BJ (cell line): Measurements from ENCODE around the gene CFAP74. TPM values are rescaled to one million over a fixed set of nuclear protein-coding genes. Genes with fewer than 3 reads are reported as not detected.

Source experiments
- CTCF ChIA-PET: fragments of 350-600 bp; formaldehyde crosslinking; extraction: SDS; loops from one replicate; lab custom pipeline; 2021; ENCODE audit warnings: antibody characterized with exemption, inconsistent platforms; lab: Yijun Ruan, JAX
- POLR2A ChIA-PET: fragments of 300-600 bp; sonication (Branson Sonifier 250); formaldehyde crosslinking; extraction: SDS; loops from one replicate; lab custom pipeline; 2021; ENCODE audit warnings: antibody characterized with exemption; lab: Charles Lee
- DNase-seq: peaks from one replicate; pipeline ENCODE4 v3.0.0-alpha.2; 2011; ENCODE audit warnings: low read depth
- H3K27me3 ChIP-seq: 2 replicates; pipeline ENCODE4 v1.6.0; 2011; ENCODE audit warnings: low read length; ENCODE audit not compliant: control insufficient read depth, insufficient read depth
- H3K36me3 ChIP-seq: 2 replicates; pipeline ENCODE4 v1.5.1; 2011; ENCODE audit warnings: low read length; ENCODE audit not compliant: control insufficient read depth, insufficient read depth
- H3K4me3 ChIP-seq: 2 replicates; pipeline ENCODE4 v1.5.1; 2011; ENCODE audit warnings: low read depth, mild to moderate bottlenecking, control low read depth, low read length
- polyA plus RNA-seq: library from polyadenylated mRNA; depleted of rRNA; stranded (reverse); fragments of >200 nt; gene quantifications from 2 replicates; pipeline ENCODE4 v1.2.3, GENCODE V29; 2011
- TF ChIP-seq, protein P1 (sequence below): IDR thresholded peaks from 2 replicates; pipeline ENCODE4 v1.5.1; 2011; ENCODE audit warnings: low read depth, mild to moderate bottlenecking, control low read depth, inconsistent platforms, low read length, moderate library complexity; ENCODE audit not compliant: insufficient read depth

Gene CFAP74
- polyA plus RNA-seq, 1 experiment, result not detected

DNA sequence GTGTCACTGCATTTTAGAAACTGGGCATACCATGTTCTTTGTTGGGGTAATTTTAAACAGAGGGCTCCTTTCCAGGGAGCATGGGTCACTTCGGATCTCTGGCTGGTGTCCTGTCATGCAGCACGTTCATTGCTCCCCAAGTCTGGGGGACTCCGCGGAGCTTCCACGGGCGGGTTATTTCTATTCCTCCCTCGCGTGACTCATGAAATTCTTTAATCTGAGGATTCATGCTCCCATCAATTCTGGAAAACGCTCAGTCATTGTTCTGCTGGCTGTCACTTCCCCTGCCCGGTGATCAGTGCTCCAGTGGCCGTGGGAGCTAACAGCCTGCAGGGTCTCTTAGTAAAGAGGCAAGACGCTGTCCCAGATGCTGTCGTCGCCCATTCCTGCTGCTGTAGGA is 28.1 kb downstream of the CFAP74 start:
- POLR2A ChIA-PET, result no interaction called here
- H3K27me3 ChIP-seq, result no peaks in the 10 kb centered on the region; the same call in 1 of the 2 replicates
- TF ChIP-seq, protein P1, sequence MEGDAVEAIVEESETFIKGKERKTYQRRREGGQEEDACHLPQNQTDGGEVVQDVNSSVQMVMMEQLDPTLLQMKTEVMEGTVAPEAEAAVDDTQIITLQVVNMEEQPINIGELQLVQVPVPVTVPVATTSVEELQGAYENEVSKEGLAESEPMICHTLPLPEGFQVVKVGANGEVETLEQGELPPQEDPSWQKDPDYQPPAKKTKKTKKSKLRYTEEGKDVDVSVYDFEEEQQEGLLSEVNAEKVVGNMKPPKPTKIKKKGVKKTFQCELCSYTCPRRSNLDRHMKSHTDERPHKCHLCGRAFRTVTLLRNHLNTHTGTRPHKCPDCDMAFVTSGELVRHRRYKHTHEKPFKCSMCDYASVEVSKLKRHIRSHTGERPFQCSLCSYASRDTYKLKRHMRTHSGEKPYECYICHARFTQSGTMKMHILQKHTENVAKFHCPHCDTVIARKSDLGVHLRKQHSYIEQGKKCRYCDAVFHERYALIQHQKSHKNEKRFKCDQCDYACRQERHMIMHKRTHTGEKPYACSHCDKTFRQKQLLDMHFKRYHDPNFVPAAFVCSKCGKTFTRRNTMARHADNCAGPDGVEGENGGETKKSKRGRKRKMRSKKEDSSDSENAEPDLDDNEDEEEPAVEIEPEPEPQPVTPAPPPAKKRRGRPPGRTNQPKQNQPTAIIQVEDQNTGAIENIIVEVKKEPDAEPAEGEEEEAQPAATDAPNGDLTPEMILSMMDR, result no peak
- no peak overlapping the region for H3K4me3 ChIP-seq
- no peaks in the 10 kb centered on the region for H3K36me3 ChIP-seq
- CTCF ChIA-PET, result no interaction called here
- no peak for DNase-seq

DNA sequence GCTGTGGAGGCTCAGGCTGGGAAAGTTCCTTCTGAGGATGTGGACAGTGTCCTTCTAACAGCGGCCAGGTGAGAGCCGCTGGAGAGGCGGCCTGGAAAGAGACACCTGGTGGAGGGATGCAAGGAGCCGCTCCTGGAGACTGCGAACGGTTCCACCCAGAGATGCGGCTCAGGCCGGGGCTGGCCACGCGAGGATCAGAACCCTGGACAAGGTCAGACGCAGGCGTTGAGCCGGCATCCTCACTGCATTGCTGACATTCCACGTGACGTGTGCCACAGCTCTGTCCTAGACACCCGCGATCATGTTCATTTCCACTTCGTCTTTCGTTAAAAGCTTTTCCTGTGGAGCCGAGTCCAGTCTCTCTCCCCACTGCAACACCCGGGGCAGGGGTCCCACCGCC is 28.8 kb downstream of the CFAP74 start:
- Histone ChIP-seq H3K36me3 (no peaks in the 10 kb centered on the region), H3K27me3 (no peaks in the 10 kb centered on the region; the same call in 1 of the 2 replicates), H3K4me3 (no peak overlapping the region)
- TF ChIP-seq, protein P1, result no peak
- POLR2A ChIA-PET, result no interaction called here
- CTCF ChIA-PET, result no interaction called here
- no peak for DNase-seq

DNA sequence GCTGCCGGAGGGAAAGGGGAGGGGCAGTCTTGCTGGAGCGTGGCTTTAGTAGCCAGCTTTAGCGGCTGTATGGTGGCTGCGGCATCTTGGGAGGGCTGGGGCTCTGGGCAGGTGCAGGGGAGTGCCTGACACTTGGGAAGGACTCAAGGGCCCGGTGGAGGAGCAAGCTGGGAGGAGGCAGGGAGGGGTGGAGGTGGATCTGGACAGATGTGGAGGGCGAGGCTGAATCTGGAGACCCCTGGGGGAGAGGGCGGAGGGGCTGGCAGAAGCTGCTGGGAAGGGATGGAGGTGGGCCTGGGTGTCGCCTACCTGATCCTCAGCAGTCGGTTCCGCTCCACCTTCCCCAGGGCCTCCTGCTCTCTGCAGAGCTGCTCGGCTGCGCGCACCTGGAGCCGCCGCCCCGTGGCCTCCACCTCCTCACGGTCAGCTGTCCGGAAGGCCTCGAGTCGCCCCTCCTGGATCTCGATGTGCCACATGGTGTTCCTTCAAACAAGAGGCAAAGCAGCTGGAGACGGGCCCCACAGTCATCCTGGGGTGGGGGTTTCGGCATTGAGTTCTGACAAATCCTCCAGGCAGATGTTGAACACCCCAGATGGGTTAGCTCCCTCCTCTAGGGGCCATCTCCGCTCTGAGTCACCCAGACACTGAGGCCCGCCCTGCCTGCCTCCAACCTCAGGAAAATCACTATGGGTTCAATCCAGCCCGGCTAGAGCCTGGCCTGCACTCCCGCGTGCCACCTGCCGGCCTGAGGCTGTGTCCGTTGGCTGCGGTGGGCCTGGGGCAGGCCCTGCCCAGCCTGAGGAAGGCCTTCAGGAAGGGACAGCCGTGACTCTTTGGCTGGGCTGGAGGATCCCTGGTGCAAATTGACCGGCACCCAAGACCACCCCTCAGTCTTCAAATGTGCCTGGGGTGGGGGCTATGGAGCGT is 29.6 kb downstream of the CFAP74 start:
- CTCF ChIA-PET, result interaction anchor here (1.7 kb wide), 1 partner anchor 14 kb away, joined by 4 read pairs; no protein-coding TSS in a partner anchor
- no peak for DNase-seq
- H3K27me3 ChIP-seq, result no peaks in the 10 kb centered on the region; the same call in 1 of the 2 replicates
- POLR2A ChIA-PET, result no interaction called here
- H3K4me3 ChIP-seq, result no peak overlapping the region
- H3K36me3 ChIP-seq, result no peaks in the 10 kb centered on the region
- TF ChIP-seq, protein P1, result no peak

DNA sequence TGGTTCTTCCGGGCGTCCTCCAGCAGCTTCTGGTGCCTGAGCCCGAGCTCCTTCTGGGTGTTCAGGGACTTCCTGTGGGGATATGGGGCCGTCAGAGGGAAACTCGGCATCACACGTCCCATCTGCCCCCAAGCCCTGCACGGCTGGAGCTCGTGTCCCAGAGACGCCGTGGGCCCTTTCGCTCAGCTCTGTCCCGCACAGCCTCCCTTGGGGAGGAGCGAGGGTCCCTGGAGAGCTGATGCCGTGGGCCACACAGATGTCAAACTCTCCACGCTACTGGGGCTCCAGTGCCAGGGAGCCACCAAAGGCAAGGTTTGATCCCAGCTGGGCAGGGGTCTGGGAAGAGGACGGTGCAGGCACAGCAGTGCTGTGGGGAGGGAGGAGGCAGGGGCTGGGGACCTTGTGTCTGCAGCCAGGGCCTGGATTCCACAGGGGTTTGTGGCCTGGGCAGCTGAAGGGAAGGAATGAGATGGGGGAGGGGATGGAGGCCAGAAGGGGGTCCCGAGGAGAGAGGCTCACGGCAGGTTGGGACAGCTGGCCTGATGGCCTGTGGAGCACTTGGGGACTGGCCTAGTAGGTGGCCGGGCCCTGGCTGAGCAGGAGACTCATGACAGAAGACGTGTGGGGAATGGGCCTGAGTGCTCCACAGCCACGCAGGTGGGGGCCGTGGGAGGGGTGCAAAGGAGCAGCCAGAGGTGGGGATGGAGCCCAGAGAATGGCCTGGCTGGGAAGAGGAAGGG is 30.4 kb downstream of the CFAP74 start:
- ChIA-PET POLR2A (no interaction called here), CTCF (interaction anchor here (1.0 to 1.7 kb wide), 2 partner anchors 13 to 71 kb away, joined by 3 to 4 read pairs; no protein-coding TSS in a partner anchor)
- Histone ChIP-seq H3K4me3 (no peak overlapping the region), H3K36me3 (no peaks in the 10 kb centered on the region), H3K27me3 (no peaks in the 10 kb centered on the region; the same call in 1 of the 2 replicates)
- TF ChIP-seq, protein P1, result no peak
- DNase-seq, result no peak

DNA sequence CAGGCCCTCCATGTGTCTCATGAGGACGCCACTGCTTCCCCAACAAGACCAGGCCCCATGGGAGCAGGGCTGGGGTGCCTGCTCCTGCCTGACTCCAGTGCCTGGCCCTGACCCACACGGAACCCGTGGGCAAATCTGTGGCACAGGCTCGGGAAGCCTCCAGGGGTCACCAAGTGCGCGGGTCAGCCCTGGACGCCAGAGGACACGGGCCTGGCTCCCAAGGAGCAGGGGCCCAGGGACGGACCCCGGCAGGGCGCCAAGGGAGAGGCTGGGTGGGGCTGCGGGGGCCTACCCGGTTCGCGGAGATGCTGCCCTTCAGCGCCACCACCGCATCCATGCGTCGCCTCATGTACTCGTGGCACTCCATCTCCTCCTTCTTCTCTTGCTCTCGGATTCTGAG is 31.9 kb downstream of the CFAP74 start:
- no peak overlapping the region for H3K4me3 ChIP-seq
- H3K27me3 ChIP-seq, result no peaks in the 10 kb centered on the region; the same call in 1 of the 2 replicates
- ChIA-PET POLR2A (no interaction called here), CTCF (no interaction called here)
- TF ChIP-seq, protein P1, result no peak
- DNase-seq, result no peak
- H3K36me3 ChIP-seq, result no peaks in the 10 kb centered on the region
